ENCODE measurements around the gene IGF2BP1. TPM values are rescaled to one million over a fixed set of nuclear protein-coding genes. Genes with fewer than 3 reads are reported as not detected.
"Not testable (repeated sequence)": the region's sequence is repeated elsewhere in the genome, so short reads cannot be mapped to it uniquely, and the experiment has no call there.

The IGF2BP1 gene
- total RNA-seq, 1 experiment from 2014 or later, result 1.2 TPM

- in situ Hi-C loops (cut with HindIII; ENCODE audit: low pct_unique_long_range_greater_than_20kb, low sequenced_read_pairs), result no loop called here
Observed at GRCh38 chr17:48994549-48995303, 2.5 kb upstream of the IGF2BP1 start.

GRCh38 chr17:48995304-48995973 is 1.7 kb upstream of the IGF2BP1 start:
- DNase-seq (ENCODE audit: low read depth), result no peak
- in situ Hi-C loops (cut with HindIII; ENCODE audit: low pct_unique_long_range_greater_than_20kb, low sequenced_read_pairs), result no loop called here

More at GRCh38 chr17:48994549-48995303, 2.5 kb upstream of the IGF2BP1 start:
- no peak for DNase-seq (ENCODE audit: low read depth)

GRCh38 chr17:48995974-48996721 is 1.0 kb upstream of the IGF2BP1 start:
- DNase-seq (ENCODE audit: low read depth), result no peak
- in situ Hi-C loops (cut with HindIII; ENCODE audit: low pct_unique_long_range_greater_than_20kb, low sequenced_read_pairs), result no loop called here

- in situ Hi-C loops (cut with HindIII; ENCODE audit: low pct_unique_long_range_greater_than_20kb, low sequenced_read_pairs), result no loop called here
- DNase-seq (ENCODE audit: low read depth), result no peak
Observed at GRCh38 chr17:48996722-48997102, 473 bp upstream of the IGF2BP1 start.

- DNase-seq (ENCODE audit: low read depth), result no peak
- in situ Hi-C loops (cut with HindIII; ENCODE audit: low pct_unique_long_range_greater_than_20kb, low sequenced_read_pairs), result no loop called here
Observed at GRCh38 chr17:48997827-48998586, 822 bp downstream of the IGF2BP1 start.

GRCh38 chr17:48998587-48999440 is 1.6 kb downstream of the IGF2BP1 start:
- in situ Hi-C loops (cut with HindIII; ENCODE audit: low pct_unique_long_range_greater_than_20kb, low sequenced_read_pairs), result no loop called here
- no peak for DNase-seq (ENCODE audit: low read depth)

- in situ Hi-C loops (cut with HindIII; ENCODE audit: low pct_unique_long_range_greater_than_20kb, low sequenced_read_pairs), result no loop called here
Observed at GRCh38 chr17:49000943-49001342, 3.8 kb downstream of the IGF2BP1 start.

GRCh38 chr17:49001671-49002070 is 4.5 kb downstream of the IGF2BP1 start:
- no peak for DNase-seq (ENCODE audit: low read depth)
- in situ Hi-C loops (cut with HindIII; ENCODE audit: low pct_unique_long_range_greater_than_20kb, low sequenced_read_pairs), result no loop called here

More at GRCh38 chr17:49000943-49001342, 3.8 kb downstream of the IGF2BP1 start:
- no peak for DNase-seq (ENCODE audit: low read depth)

- in situ Hi-C loops (cut with HindIII; ENCODE audit: low pct_unique_long_range_greater_than_20kb, low sequenced_read_pairs), result no loop called here
Observed at GRCh38 chr17:49002331-49002730, 5.1 kb downstream of the IGF2BP1 start.

GRCh38 chr17:49002766-49003165 is 5.6 kb downstream of the IGF2BP1 start:
- no peak for DNase-seq (ENCODE audit: low read depth)
- in situ Hi-C loops (cut with HindIII; ENCODE audit: low pct_unique_long_range_greater_than_20kb, low sequenced_read_pairs), result no loop called here

More at GRCh38 chr17:49002331-49002730, 5.1 kb downstream of the IGF2BP1 start:
- no peak for DNase-seq (ENCODE audit: low read depth)

- DNase-seq (ENCODE audit: low read depth), result no peak
- in situ Hi-C loops (cut with HindIII; ENCODE audit: low pct_unique_long_range_greater_than_20kb, low sequenced_read_pairs), result no loop called here
Observed at GRCh38 chr17:49003557-49004511, 6.6 kb downstream of the IGF2BP1 start.

- in situ Hi-C loops (cut with HindIII; ENCODE audit: low pct_unique_long_range_greater_than_20kb, low sequenced_read_pairs), result no loop called here
Observed at GRCh38 chr17:49005140-49005539, 8.0 kb downstream of the IGF2BP1 start.

GRCh38 chr17:49008908-49009307 is 11.7 kb downstream of the IGF2BP1 start:
- in situ Hi-C loops (cut with HindIII; ENCODE audit: low pct_unique_long_range_greater_than_20kb, low sequenced_read_pairs); DNase-seq (ENCODE audit: low read depth): not testable (repeated sequence)

More at GRCh38 chr17:49005140-49005539, 8.0 kb downstream of the IGF2BP1 start:
- DNase-seq (ENCODE audit: low read depth), result no peak

- no peak for DNase-seq (ENCODE audit: low read depth)
- in situ Hi-C loops (cut with HindIII; ENCODE audit: low pct_unique_long_range_greater_than_20kb, low sequenced_read_pairs), result no loop called here
Observed at GRCh38 chr17:49012769-49013255, 15.6 kb downstream of the IGF2BP1 start.

GRCh38 chr17:49013311-49014213 is 16.4 kb downstream of the IGF2BP1 start:
- in situ Hi-C loops (cut with HindIII; ENCODE audit: low pct_unique_long_range_greater_than_20kb, low sequenced_read_pairs), result no loop called here
- no peak for DNase-seq (ENCODE audit: low read depth)

Measured in Caki2 (cell line).